HL-60 (cell line): ENCODE measurements around the gene POLR2L.

Experiments
- GABPA ChIP-seq: IDR thresholded peaks from 2 replicates; pipeline ENCODE4 v1.6.1; 2012; ENCODE audit warnings: low read depth
- TF ChIP-seq, protein P1 (sequence below): IDR thresholded peaks from one replicate; pipeline ENCODE4 v1.5.1; 2011; ENCODE audit warnings: low read length, control low read depth, inconsistent platforms; ENCODE audit not compliant: insufficient read depth
- TF ChIP-seq, protein P2 (sequence below): IDR thresholded peaks from 2 replicates; pipeline ENCODE4 v1.6.1; 2012; ENCODE audit warnings: low read depth; ENCODE audit not compliant: insufficient replicate concordance

- TF ChIP-seq, protein P1, sequence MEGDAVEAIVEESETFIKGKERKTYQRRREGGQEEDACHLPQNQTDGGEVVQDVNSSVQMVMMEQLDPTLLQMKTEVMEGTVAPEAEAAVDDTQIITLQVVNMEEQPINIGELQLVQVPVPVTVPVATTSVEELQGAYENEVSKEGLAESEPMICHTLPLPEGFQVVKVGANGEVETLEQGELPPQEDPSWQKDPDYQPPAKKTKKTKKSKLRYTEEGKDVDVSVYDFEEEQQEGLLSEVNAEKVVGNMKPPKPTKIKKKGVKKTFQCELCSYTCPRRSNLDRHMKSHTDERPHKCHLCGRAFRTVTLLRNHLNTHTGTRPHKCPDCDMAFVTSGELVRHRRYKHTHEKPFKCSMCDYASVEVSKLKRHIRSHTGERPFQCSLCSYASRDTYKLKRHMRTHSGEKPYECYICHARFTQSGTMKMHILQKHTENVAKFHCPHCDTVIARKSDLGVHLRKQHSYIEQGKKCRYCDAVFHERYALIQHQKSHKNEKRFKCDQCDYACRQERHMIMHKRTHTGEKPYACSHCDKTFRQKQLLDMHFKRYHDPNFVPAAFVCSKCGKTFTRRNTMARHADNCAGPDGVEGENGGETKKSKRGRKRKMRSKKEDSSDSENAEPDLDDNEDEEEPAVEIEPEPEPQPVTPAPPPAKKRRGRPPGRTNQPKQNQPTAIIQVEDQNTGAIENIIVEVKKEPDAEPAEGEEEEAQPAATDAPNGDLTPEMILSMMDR = no peak
- no peak for TF ChIP-seq GABPA
- TF ChIP-seq, protein P2, sequence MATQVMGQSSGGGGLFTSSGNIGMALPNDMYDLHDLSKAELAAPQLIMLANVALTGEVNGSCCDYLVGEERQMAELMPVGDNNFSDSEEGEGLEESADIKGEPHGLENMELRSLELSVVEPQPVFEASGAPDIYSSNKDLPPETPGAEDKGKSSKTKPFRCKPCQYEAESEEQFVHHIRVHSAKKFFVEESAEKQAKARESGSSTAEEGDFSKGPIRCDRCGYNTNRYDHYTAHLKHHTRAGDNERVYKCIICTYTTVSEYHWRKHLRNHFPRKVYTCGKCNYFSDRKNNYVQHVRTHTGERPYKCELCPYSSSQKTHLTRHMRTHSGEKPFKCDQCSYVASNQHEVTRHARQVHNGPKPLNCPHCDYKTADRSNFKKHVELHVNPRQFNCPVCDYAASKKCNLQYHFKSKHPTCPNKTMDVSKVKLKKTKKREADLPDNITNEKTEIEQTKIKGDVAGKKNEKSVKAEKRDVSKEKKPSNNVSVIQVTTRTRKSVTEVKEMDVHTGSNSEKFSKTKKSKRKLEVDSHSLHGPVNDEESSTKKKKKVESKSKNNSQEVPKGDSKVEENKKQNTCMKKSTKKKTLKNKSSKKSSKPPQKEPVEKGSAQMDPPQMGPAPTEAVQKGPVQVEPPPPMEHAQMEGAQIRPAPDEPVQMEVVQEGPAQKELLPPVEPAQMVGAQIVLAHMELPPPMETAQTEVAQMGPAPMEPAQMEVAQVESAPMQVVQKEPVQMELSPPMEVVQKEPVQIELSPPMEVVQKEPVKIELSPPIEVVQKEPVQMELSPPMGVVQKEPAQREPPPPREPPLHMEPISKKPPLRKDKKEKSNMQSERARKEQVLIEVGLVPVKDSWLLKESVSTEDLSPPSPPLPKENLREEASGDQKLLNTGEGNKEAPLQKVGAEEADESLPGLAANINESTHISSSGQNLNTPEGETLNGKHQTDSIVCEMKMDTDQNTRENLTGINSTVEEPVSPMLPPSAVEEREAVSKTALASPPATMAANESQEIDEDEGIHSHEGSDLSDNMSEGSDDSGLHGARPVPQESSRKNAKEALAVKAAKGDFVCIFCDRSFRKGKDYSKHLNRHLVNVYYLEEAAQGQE = no peak
Measured at GRCh38 chr11:794766-795633, 47.3 kb downstream of the POLR2L start.
